GM23338 (cell line): Measurements from ENCODE around the gene ST8SIA4. TPM values are rescaled to one million over a fixed set of nuclear protein-coding genes. Genes with fewer than 3 reads are reported as not detected.

Source experiments
- ATAC-seq: fragments of 200-7000 bp; cut with Tn5 transposase; 3 replicates; pipeline ENCODE4 v1.9.1; 2020
- DNase-seq: peaks from one replicate; pipeline ENCODE4 v3.0.0-alpha.2; 2015; ENCODE audit warnings: low spot score
- H2AFZ ChIP-seq: fragments of 200-600 bp; sonication (generic); 2 replicates; pipeline ENCODE4 v1.8.0; 2016; ENCODE audit warnings: antibody characterized with exemption, mild to moderate bottlenecking, moderate library complexity
- H3F3A ChIP-seq: fragments of 200-600 bp; sonication (generic); replicated peaks from 2 replicates; pipeline ENCODE4 v1.8.0; 2017; ENCODE audit warnings: antibody characterized with exemption, mixed run types, low read depth
- H3K27ac ChIP-seq: fragments of 200-600 bp; sonication (generic); 2 replicates; pipeline ENCODE4 v1.6.1; 2016; ENCODE audit warnings: low read depth
- H3K27me3 ChIP-seq: fragments of 200-600 bp; sonication (generic); 2 replicates; pipeline ENCODE4 v1.8.0; 2016; ENCODE audit warnings: mild to moderate bottlenecking, mixed run types, moderate library complexity; ENCODE audit not compliant: insufficient read depth
- H3K36me3 ChIP-seq: fragments of 200-600 bp; sonication (generic); 2 replicates; pipeline ENCODE4 v1.8.0; 2016; ENCODE audit warnings: mild to moderate bottlenecking; ENCODE audit not compliant: insufficient read depth
- H3K4me1 ChIP-seq: fragments of 200-600 bp; sonication (generic); 2 replicates; pipeline ENCODE4 v1.8.0; 2016; ENCODE audit warnings: mild to moderate bottlenecking, moderate library complexity; ENCODE audit not compliant: insufficient read depth
- H3K4me2 ChIP-seq: fragments of 200-600 bp; sonication (generic); 2 replicates; pipeline ENCODE4 v1.7.1; 2017; ENCODE audit warnings: mixed run types
- H3K4me3 ChIP-seq: fragments of 200-600 bp; sonication (generic); 2 replicates; pipeline ENCODE4 v1.6.1; 2016; ENCODE audit warnings: mixed run types
- H3K79me2 ChIP-seq: fragments of 200-600 bp; sonication (generic); replicated peaks from 2 replicates; pipeline ENCODE4 v1.8.0; 2017; ENCODE audit warnings: mild to moderate bottlenecking; ENCODE audit not compliant: insufficient read depth
- H3K9me2 ChIP-seq: fragments of 200-600 bp; sonication (generic); 2 replicates; pipeline ENCODE4 v1.8.0; 2017; ENCODE audit not compliant: insufficient read depth
- H4K20me1 ChIP-seq: fragments of 200-600 bp; sonication (generic); replicated peaks from 2 replicates; pipeline ENCODE4 v1.8.0; 2017; ENCODE audit warnings: mild to moderate bottlenecking; ENCODE audit not compliant: insufficient read depth
- H3K27ac Mint-ChIP-seq: 2 replicates; pipeline ENCODE4 v1.8.0; 2020; ENCODE audit warnings: inconsistent platforms, mild to moderate bottlenecking, moderate library complexity, mixed read lengths
- H3K27me3 Mint-ChIP-seq: 3 replicates; pipeline ENCODE4 v1.8.0; 2022; ENCODE audit warnings: low read depth, mild to moderate bottlenecking, moderate library complexity, mixed read lengths, inconsistent platforms; ENCODE audit not compliant: insufficient read depth, poor library complexity
- H3K36me3 Mint-ChIP-seq: 3 replicates; pipeline ENCODE4 v1.8.0; 2021; ENCODE audit warnings: low read depth, mild to moderate bottlenecking, inconsistent platforms, moderate library complexity, mixed read lengths
- H3K4me1 Mint-ChIP-seq: 3 replicates; pipeline ENCODE4 v1.8.0; 2020; ENCODE audit warnings: mild to moderate bottlenecking, inconsistent platforms, mixed read lengths
- H3K4me3 Mint-ChIP-seq: 3 replicates; pipeline ENCODE4 v1.8.0; 2021; ENCODE audit warnings: moderate library complexity, mild to moderate bottlenecking, inconsistent platforms, mixed read lengths
- H3K9me3 Mint-ChIP-seq: 3 replicates; pipeline ENCODE4 v1.8.0; 2020; ENCODE audit warnings: moderate library complexity, mild to moderate bottlenecking, inconsistent platforms, mixed read lengths
- CREB1 ChIP-seq: fragments of 250-450 bp; sonication (Bioruptor Pico); IDR thresholded peaks from 2 replicates; pipeline ENCODE4 v1.5.0; 2020; ENCODE audit warnings: low read depth, mild to moderate bottlenecking, moderate library complexity
- CTCF ChIP-seq, 2 experiments: fragments of 200-600 bp in 1 of 2; sonication (generic) in 1 of 2; conservative IDR thresholded peaks; 2 replicates each; pipeline versions ENCODE4 v1.5.1 to v1.6.1; 2016 to 2017; ENCODE audit warnings: antibody characterized with exemption in 2 of 2, low read depth in 2 of 2, mild to moderate bottlenecking in 2 of 2, moderate library complexity in 1 of 2
- EZH2 ChIP-seq: fragments of 200-600 bp; sonication (generic); IDR thresholded peaks from one replicate; pipeline ENCODE4 v1.8.0; 2017; ENCODE audit warnings: antibody characterized with exemption, mild to moderate bottlenecking, low read depth; ENCODE audit not compliant: unreplicated experiment
- EZH2phosphoT487 ChIP-seq: fragments of 200-600 bp; sonication (generic); IDR thresholded peaks from one replicate; pipeline ENCODE4 v1.8.1; 2018; ENCODE audit warnings: antibody characterized with exemption; ENCODE audit not compliant: unreplicated experiment
- NANOG ChIP-seq: IDR thresholded peaks from 2 replicates; pipeline ENCODE4 v1.6.1; 2016; ENCODE audit warnings: antibody characterized with exemption, borderline replicate concordance
- POLR2AphosphoS5 ChIP-seq: IDR thresholded peaks from 2 replicates; pipeline ENCODE4 v1.6.1; 2016; ENCODE audit warnings: antibody characterized with exemption, low read depth
- REST ChIP-seq: IDR thresholded peaks from one replicate; pipeline ENCODE4 v1.6.1; 2018; ENCODE audit warnings: antibody characterized with exemption; ENCODE audit not compliant: unreplicated experiment
- STAT1 ChIP-seq: IDR thresholded peaks from one replicate; pipeline ENCODE4 v1.6.1; 2016; ENCODE audit warnings: antibody characterized with exemption; ENCODE audit not compliant: unreplicated experiment
- ZNF114 ChIP-seq: fragments of 250-450 bp; sonication (Bioruptor Pico); IDR thresholded peaks from 2 replicates; pipeline ENCODE4 v1.5.0; 2020; ENCODE audit warnings: mild to moderate bottlenecking, moderate library complexity
- ZNF331 ChIP-seq: fragments of 250-450 bp; sonication (Bioruptor Pico); IDR thresholded peaks from 2 replicates; pipeline ENCODE4 v1.5.0; 2020; ENCODE audit warnings: low read depth, mild to moderate bottlenecking, moderate library complexity
- polyA plus RNA-seq: library from polyadenylated mRNA; unstranded; fragments of >200 nt; fragmentation: Nextera tagmentation; extraction: Ambion mirVana; gene quantifications from 2 replicates; pipeline ENCODE4 v1.2.1, GENCODE V29; 2016
- total RNA-seq: library from RNA; depleted of rRNA; stranded (reverse); fragments of >200 nt; shearing (Covaris generic); gene quantifications from 2 replicates; pipeline ENCODE4 v1.2.3, GENCODE V29; 2014
- TF ChIP-seq, protein P1 (sequence below): fragments of 250-450 bp; sonication (Bioruptor Pico); IDR thresholded peaks from 2 replicates; pipeline ENCODE4 v1.5.0; 2020; ENCODE audit warnings: mild to moderate bottlenecking, moderate library complexity
- TF ChIP-seq, protein P2 (sequence below): IDR thresholded peaks from 2 replicates; pipeline ENCODE4 v1.6.1; 2016; ENCODE audit warnings: antibody characterized with exemption

The ST8SIA4 gene
- total and polyA plus RNA-seq, 2 experiments from 2014 or later, result 0.11 to 0.28 TPM

DNA sequence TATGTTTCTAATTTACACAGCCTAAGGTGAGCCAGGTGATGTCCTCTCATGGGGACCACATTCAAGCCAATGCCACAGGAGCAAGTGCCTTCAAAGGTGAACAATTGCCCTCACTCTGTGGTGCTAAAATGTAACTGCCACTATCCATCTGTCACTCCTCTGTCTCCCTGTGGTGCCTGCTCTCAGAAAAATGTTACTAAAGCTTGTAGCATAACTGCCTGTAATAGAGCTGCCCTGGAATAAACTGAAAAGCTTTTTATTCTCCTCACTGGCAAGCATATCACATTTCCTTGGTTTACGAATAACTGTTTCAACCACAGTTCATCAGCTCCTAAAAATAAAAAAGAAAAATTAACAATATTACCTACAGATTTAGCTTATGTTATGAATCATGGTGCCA lies 142.4 kb downstream of the ST8SIA4 start (continued):
- TF ChIP-seq, protein P1, sequence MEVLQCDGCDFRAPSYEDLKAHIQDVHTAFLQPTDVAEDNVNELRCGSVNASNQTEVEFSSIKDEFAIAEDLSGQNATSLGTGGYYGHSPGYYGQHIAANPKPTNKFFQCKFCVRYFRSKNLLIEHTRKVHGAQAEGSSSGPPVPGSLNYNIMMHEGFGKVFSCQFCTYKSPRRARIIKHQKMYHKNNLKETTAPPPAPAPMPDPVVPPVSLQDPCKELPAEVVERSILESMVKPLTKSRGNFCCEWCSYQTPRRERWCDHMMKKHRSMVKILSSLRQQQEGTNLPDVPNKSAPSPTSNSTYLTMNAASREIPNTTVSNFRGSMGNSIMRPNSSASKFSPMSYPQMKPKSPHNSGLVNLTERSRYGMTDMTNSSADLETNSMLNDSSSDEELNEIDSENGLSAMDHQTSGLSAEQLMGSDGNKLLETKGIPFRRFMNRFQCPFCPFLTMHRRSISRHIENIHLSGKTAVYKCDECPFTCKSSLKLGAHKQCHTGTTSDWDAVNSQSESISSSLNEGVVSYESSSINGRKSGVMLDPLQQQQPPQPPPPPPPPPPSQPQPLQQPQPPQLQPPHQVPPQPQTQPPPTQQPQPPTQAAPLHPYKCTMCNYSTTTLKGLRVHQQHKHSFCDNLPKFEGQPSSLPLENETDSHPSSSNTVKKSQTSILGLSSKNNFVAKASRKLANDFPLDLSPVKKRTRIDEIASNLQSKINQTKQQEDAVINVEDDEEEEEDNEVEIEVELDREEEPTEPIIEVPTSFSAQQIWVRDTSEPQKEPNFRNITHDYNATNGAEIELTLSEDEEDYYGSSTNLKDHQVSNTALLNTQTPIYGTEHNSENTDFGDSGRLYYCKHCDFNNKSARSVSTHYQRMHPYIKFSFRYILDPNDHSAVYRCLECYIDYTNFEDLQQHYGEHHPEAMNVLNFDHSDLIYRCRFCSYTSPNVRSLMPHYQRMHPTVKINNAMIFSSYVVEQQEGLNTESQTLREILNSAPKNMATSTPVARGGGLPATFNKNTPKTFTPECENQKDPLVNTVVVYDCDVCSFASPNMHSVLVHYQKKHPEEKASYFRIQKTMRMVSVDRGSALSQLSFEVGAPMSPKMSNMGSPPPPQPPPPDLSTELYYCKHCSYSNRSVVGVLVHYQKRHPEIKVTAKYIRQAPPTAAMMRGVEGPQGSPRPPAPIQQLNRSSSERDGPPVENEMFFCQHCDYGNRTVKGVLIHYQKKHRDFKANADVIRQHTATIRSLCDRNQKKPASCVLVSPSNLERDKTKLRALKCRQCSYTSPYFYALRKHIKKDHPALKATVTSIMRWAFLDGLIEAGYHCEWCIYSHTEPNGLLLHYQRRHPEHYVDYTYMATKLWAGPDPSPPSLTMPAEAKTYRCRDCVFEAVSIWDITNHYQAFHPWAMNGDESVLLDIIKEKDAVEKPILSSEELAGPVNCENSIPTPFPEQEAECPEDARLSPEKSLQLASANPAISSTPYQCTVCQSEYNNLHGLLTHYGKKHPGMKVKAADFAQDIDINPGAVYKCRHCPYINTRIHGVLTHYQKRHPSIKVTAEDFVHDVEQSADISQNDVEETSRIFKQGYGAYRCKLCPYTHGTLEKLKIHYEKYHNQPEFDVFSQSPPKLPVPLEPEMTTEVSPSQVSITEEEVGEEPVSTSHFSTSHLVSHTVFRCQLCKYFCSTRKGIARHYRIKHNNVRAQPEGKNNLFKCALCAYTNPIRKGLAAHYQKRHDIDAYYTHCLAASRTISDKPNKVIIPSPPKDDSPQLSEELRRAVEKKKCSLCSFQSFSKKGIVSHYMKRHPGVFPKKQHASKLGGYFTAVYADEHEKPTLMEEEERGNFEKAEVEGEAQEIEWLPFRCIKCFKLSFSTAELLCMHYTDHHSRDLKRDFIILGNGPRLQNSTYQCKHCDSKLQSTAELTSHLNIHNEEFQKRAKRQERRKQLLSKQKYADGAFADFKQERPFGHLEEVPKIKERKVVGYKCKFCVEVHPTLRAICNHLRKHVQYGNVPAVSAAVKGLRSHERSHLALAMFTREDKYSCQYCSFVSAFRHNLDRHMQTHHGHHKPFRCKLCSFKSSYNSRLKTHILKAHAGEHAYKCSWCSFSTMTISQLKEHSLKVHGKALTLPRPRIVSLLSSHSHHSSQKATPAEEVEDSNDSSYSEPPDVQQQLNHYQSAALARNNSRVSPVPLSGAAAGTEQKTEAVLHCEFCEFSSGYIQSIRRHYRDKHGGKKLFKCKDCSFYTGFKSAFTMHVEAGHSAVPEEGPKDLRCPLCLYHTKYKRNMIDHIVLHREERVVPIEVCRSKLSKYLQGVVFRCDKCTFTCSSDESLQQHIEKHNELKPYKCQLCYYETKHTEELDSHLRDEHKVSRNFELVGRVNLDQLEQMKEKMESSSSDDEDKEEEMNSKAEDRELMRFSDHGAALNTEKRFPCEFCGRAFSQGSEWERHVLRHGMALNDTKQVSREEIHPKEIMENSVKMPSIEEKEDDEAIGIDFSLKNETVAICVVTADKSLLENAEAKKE (CRISPR knock-in tag), result no peak
- TF ChIP-seq ZNF331 (CRISPR knock-in tag) (no peak), EZH2 (no peak), NANOG (no peak), CREB1 (CRISPR knock-in tag) (no peak), POLR2AphosphoS5 (no peak), EZH2phosphoT487 (no peak)
- TF ChIP-seq, protein P2, sequence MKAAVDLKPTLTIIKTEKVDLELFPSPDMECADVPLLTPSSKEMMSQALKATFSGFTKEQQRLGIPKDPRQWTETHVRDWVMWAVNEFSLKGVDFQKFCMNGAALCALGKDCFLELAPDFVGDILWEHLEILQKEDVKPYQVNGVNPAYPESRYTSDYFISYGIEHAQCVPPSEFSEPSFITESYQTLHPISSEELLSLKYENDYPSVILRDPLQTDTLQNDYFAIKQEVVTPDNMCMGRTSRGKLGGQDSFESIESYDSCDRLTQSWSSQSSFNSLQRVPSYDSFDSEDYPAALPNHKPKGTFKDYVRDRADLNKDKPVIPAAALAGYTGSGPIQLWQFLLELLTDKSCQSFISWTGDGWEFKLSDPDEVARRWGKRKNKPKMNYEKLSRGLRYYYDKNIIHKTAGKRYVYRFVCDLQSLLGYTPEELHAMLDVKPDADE, result no peak

GRCh38 chr5:100758780-100759179 lies 144.3 kb downstream of the ST8SIA4 start:
- ATAC-seq, result no peak
- Histone ChIP-seq H3K27me3 (peaks cover 40% of the 10 kb centered on the region), H3K27ac (no peak overlapping the region), H3K4me2 (no peak overlapping the region), H3F3A (no peaks in the 10 kb centered on the region), H3K4me1 (peaks cover 26% of the 10 kb centered on the region), H2AFZ (no peak overlapping the region), H3K4me3 (no peak overlapping the region), H4K20me1 (no peaks in the 10 kb centered on the region), H3K36me3 (no peaks in the 10 kb centered on the region), H3K79me2 (no peaks in the 10 kb centered on the region), H3K9me2 (no peaks in the 10 kb centered on the region)
- H3K4me3 Mint-ChIP-seq, result no peak overlapping the region
- no peaks in the 10 kb centered on the region for H3K36me3 Mint-ChIP-seq
- H3K4me1 Mint-ChIP-seq, result peaks cover 17% of the 10 kb centered on the region
- no peaks in the 10 kb centered on the region for H3K9me3 Mint-ChIP-seq
- H3K27me3 Mint-ChIP-seq, result peaks cover 26% of the 10 kb centered on the region
- no peak overlapping the region for H3K27ac Mint-ChIP-seq
- DNase-seq, result no peak
- TF ChIP-seq EZH2 (no peak), CTCF (conservative IDR thresholded peaks at IDR 0.05; ENCODE audit: low read depth in 2 of 2) (no peak), ZNF114 (no peak), STAT1 (no peak), REST (no peak), POLR2AphosphoS5 (no peak)
- TF ChIP-seq, protein P2, result no peak
